Measurements from ENCODE around the gene RBM12.

The RBM12 gene

DNA sequence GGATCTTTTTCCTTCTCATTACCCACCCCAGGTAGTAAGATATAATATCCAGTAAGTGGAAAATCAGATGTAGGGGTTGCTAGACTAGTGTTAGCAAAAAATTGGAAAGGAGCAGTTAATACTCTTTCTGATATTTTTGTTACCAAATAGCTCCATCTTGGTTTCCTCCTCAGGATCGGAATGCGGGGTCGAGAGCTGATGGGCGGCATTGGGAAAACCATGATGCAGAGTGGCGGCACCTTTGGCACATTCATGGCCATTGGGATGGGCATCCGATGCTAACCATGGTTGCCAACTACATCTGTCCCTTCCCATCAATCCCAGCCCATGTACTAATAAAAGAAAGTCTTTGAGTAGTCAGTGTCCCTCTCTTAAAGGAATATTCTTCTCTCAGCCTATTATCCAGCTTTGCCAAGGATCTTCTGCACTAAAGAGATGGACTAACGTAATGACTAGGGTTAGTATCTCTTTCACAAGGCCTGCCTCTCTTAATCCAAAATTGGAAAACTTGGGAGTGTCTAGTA, 36.0 kb upstream of the RBM12 start:
- TF ChIP-seq, protein P1, sequence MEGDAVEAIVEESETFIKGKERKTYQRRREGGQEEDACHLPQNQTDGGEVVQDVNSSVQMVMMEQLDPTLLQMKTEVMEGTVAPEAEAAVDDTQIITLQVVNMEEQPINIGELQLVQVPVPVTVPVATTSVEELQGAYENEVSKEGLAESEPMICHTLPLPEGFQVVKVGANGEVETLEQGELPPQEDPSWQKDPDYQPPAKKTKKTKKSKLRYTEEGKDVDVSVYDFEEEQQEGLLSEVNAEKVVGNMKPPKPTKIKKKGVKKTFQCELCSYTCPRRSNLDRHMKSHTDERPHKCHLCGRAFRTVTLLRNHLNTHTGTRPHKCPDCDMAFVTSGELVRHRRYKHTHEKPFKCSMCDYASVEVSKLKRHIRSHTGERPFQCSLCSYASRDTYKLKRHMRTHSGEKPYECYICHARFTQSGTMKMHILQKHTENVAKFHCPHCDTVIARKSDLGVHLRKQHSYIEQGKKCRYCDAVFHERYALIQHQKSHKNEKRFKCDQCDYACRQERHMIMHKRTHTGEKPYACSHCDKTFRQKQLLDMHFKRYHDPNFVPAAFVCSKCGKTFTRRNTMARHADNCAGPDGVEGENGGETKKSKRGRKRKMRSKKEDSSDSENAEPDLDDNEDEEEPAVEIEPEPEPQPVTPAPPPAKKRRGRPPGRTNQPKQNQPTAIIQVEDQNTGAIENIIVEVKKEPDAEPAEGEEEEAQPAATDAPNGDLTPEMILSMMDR (conservative IDR thresholded peaks at IDR 0.05): no peak
- no peak for TF ChIP-seq ZFX (IDR thresholded peaks at IDR 0.05)
- H3K27ac ChIP-seq: no peak overlapping the region; the same call in 1 of the 2 replicates

DNA sequence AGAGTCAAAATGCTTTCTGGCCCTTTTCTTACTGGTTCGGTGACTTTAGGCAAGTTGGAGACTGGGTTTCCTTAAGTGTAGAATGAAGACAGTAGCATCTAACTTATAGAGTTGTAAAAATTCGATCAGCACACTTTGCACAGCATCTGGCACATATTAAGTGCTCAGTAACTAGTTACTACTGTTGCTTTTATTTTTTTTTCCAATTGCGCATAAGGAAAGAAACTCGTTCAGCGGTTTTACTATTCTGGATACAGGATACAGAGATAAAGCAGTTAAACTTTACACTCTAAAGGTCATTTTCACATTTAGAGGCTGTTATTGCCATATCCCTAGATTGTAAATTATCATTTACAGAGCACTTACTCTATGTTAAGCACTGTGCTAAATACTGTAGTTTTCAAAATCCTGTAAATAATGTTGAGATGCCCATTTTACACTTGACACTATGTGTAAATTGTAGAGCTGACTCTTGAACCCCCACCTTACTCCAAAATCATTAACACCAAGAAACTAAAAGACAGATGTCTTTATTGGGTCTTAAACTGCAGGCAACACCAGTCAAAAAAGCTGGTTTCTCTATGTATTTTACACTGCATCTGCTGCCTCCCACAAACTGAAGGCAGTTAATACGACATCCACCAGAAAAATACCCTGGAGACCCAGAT, 35.4 kb upstream of the RBM12 start:
- TF ChIP-seq, protein P1 (conservative IDR thresholded peaks at IDR 0.05): no peak
- no peak for TF ChIP-seq ZFX (IDR thresholded peaks at IDR 0.05)
- H3K27ac ChIP-seq: peak overlapping the region; percentile 84

DNA sequence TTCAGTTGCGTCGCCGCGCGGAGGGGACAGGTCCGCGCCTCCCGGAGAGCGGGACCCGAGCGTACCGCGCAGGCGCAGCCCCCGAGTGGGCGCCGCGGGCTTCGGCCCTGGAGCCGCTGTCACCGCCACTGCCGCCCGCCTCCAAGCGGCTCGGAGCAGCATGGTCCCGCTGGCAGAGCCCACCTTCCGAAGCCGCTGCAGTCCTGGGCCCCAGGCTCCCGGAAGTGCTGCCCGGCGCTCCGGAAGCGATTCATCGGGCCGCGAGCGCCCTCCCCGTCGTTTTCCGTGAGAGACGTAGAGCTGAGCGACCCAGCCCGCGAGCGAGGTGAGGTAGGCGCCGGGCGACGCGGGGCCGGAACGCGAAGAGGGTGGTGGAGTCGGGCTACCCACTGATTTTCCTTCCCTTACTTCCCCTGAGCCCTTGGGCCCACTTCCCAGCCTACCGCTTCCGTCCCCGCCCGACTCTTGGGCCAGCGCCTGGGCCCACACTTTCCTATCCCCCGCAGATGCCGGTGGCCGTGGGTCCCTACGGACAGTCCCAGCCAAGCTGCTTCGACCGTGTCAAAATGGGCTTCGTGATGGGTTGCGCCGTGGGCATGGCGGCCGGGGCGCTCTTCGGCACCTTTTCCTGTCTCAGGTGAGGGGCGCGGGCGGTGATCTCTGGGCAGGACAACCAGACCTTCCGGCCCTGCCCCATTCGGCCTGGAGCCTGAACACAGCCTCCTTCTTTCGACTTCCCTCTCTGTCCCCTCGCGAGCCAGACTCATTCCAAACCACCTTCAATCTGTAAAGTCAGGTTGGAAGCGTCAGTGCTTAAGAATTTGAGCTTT, 34.6 kb upstream of the RBM12 start, which contains the start of the genes NFS1 and ROMO1:
Gene NFS1, minus strand, starts transcription at position 226 of the 830 bp plus-strand sequence. Its CDS starts 64 bp downstream, at position 162.
Gene ROMO1, plus strand, starts transcription at position 279 of the 830 bp plus-strand sequence. Its CDS starts 228 bp downstream, at position 507.
- peak within 1 kb of the TSS; percentile 84 for H3K27ac ChIP-seq
- TF ChIP-seq ZFX (IDR thresholded peaks at IDR 0.05): peak; percentile 89
- TF ChIP-seq, protein P1 (conservative IDR thresholded peaks at IDR 0.05): peak; percentile 34

DNA sequence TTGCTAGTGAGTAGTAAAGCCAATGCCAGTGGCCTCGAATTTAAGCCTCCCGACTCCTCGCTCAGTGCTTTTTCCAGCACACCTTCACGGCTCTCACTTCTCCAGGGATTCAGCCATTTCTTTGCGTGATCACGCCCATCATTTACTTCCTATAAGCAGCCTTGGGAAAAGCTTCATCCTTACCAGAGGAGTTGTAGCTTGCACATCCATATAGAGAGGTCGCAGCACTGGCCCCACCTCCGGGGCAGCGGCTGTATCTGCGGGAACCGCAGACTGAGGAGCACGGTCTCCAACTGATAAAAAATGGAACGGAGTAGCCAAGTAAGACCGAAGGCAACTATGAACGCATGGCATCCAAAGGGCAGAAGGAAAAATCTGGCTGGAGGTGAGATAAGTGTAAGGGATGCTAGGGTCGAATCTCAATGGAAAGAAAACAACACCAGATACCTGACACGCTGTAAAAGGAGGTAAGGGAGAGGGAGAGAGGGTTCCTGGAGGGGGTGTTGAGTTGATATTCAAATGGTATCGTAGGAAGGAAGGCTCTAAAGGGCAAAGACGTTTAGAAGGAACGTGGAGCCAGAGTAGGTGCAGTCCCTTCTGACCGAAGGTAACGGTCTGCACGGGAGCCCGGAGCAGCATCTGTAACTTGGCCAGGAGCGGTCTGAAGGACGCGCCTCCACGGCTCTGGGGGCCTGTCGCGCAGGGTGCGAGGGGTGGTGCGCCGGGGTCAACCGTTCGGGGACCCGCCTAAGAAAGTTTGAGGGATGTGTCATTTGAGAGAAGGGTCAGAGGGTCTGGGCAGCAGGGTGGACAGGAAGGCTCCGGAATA, 33.8 kb upstream of the RBM12 start:
- no peak for TF ChIP-seq ZFX (IDR thresholded peaks at IDR 0.05)
- TF ChIP-seq, protein P1 (conservative IDR thresholded peaks at IDR 0.05): no peak
- H3K27ac ChIP-seq: peak overlapping the region; percentile 84

DNA sequence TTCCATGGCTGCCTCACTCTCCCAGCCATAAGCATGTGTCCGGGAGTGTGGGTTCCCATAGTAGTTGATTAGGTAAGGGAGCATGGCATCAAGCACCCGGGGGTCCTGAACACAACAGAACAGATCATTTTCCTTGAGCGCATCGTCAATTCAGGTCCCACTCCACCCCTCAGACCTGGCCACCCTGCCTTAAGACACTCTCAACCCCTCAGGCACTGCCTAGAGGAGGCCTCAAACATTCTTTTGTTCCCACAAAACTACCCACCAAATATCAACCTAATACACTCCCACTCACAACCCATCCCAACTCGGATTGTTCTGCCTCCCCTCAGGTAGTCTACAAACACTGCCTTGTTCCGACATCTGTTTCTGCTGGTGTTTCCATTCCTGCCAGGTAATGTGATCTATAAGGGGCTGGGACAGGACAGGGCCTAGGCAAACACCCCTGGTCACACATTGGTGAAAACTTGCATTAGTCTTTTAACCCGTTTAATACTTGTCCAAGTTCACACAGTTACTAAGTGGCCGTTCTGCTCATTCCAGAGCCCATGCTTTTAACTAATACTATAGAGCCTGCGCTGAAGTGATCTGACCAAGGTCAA, 33.1 kb upstream of the RBM12 start:
- TF ChIP-seq, protein P1 (conservative IDR thresholded peaks at IDR 0.05): no peak
- TF ChIP-seq ZFX (IDR thresholded peaks at IDR 0.05): no peak
- peak overlapping the region; percentile 84 for H3K27ac ChIP-seq

DNA sequence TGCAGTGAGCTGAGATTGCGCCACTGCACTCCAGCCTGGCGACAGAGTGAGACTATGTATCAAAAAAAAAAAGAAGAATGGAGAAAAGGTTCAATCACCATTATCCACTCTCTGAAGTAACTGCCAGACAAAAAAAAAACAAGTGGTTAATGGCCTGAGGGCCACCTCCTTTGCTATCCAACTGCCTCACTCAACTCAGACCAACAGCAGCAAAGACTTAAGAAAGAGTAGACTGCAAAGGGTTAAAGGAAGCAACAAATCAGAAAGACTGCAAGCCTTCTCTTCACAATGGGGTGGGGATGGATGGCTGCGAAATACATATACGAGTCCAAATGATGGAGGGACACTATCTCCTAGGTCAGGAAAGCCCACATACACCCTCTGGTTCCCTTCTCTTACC, 31.3 kb upstream of the RBM12 start:
- no peak overlapping the region for H3K27ac ChIP-seq
- TF ChIP-seq, protein P1 (conservative IDR thresholded peaks at IDR 0.05): no peak
- TF ChIP-seq ZFX (IDR thresholded peaks at IDR 0.05): no peak

All from C4-2B (cell line).